NCI-H524 (cell line): ENCODE results near the gene SMC1B.
A peak's percentile ranks its signal among the peaks of the same experiment; 100 is the strongest.

Source experiments
- DNase-seq, 2 experiments: peaks; one replicate each; lab custom pipeline; 2025; lab: John Stamatoyannopoulos, UW

Gene SMC1B

DNA sequence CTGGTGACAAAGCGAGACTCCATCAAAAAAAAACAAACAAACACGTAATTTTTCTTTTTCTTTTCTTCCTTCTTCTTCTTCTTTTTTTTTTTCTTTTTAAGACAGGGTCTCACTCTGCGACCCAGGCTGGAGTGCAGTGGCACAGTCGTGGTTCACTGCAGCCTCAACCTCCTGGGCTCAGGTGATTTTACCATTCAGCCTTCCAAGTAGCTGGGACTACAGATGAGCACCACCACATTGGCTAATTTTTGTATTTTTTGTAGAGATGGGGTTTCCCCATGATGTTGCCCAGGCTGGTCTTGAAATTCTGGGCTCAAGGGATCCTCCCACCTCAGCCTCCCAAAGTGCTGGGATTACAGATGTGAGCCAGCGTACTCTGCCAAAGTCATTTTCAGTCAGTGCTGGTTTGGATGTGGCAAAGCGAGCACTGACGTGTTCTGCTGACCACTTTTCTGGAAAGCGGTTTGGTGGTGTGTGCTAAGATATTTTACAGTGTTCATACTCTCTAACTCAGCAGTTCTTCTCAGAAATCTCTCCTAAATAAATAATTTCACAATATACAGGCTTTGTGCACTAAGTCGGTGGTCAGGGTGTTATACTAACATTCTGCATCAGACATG is 92.9 kb downstream of the SMC1B start:
- no peak for DNase-seq

DNA sequence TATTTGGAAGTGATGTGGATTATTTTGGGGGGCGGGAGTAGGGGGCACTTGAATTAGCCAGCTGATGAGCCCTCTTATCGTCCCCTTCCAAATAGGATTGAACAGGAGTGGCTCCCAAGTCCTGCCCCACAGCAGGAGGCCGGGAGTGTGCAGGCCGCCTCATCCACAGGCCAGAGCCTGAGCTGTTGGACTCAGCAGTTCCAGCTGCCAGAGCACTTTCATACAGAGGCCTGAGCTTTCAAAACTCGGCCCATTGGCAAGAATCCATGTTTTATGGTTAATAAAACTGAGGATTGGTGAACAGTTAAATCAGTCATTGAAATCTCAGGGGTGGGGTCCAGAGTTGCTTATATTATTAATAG is 94.1 kb downstream of the SMC1B start:
- DNase-seq, result peak; percentile 20 to 75

DNA sequence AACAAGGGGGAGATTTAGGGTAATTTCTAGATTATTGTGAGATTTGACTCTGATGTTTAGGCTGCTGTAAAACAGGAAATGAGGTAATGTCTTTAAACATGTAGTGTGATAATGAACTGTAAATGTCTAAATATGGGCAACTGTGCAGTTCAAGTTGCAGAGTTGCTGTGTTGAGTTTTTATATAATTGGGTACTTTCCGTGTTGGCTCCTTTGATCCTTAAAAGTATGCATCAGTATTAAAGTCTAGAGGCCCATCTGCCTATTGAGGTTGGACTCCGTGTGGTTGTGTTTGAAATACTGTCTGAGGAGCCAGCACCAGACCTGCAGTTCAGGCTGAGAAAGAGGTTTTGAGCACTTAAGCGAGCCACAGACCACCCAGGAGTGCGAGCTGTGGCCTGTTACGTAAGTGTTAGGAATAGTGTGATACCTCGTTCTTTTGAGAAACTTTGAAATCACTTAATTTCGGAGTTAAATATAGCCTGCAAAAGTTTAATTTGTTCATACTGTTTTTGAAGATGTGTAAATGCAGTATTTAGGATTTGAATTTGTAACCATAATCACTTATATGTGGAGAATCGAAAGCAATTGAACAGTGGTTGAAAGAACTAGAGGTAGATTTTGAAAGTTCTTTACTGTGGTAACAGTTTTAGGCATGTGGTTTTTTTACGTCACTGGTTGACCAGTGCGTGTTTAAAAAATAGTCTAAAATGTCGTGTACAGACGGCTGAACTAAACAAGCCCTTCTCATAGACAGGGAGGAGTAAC is 94.7 kb downstream of the SMC1B start:
- DNase-seq, result peak in 1 of 2 experiments; percentile 15

DNA sequence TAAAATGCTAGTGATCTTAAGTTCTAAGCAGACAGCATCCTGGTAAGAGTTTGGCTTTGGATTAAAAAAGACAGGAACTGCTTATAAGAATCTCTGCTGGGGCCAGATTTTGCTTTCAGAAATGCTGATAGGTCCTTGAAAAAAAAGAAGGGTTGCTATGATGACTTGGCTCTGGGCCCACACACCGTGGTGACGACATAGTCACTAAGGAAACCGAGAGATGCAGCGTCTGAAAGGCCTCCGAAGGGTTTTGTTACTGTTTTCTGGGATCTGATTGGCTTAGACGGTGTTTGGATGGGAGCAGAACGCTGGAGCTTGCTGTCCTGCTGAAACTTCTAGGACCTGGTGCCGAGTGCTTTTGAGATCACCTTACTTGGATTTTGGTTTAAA is 95.2 kb downstream of the SMC1B start:
- DNase-seq, result peak; percentile 29 to 79

DNA sequence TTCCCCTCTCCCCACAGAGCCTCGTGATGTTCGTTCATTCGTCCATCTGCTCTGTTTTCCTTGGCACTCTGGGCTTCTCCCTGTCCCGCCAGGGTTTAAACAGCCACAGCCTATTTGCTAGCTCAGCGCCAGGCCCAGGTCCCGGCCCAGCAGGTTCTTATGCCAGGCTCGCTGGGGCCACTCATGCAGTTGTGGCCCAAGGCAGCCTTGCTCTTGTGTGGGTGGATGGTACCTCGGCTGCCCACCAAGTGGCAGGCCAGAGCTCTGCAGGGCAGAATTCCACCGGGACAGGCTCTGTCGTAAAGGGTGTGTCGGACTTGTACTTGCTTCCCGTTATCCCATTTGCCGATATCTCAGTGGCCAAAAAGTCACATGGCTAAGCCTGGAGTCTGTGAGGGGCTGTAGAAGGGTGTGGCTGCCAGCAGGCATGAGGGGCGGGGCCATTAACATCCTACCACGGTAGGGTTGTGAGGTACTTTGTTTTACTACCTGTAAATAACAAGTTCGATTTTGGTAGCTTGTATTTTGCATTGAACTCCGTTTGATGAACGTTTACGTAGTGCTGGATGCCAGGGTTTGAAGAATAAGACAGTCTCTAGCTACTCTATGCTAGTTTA is 95.7 kb downstream of the SMC1B start:
- DNase-seq, result peak; percentile 69 to 87

DNA sequence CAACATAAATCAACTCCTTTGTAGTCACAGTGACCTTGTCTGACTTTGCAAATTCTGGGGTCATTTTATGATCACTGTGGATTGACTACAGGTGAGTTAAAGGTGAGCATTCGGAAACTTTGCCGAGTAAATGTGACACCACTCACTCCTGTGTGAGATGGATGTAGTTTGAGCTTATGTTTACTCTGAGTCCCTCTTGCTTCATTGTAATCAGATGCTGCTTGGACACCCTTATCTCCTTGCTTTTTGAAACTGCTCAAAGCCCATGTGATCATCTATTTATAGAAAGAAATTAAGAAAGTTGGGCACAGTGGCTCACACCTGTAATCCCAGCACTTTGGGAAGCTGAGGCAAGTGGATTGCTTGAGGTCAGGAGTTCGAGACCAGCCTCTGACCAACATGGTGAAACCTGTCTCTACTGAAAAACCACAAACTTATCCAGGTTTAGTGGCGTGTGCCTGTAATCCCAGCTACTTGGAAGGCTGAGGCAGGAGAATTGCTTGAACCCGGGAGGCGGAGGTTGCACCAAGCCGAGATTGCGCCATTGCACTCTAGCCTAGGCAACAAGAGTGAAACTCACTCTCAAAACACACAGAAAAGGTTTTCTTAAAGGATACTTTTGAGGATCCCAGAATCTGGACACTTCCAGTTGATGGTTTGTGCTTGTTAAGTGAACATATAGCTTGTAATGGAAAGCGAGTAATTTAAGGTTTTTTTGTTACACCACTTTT is 96.4 kb downstream of the SMC1B start:
- DNase-seq, result no peak

DNA sequence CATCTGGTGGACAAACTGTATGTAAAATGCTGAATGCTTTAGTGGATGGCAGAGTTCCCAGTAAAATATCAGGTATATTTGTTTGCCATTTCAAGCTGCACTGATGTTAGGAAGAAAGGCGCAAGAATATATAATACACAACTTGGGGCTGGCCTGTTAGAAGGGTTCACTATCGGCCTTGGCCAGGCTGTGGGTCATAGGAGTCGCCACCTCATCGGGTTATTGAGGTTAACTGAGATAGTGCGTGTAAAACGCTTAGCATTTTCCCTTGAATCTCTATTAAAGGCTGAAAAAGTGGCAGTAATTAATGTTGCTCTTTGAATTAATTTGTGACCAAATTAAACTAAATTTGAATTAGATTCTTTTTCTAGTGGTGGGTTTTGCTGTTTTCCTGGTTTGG is 98.6 kb downstream of the SMC1B start:
- no peak for DNase-seq

DNA sequence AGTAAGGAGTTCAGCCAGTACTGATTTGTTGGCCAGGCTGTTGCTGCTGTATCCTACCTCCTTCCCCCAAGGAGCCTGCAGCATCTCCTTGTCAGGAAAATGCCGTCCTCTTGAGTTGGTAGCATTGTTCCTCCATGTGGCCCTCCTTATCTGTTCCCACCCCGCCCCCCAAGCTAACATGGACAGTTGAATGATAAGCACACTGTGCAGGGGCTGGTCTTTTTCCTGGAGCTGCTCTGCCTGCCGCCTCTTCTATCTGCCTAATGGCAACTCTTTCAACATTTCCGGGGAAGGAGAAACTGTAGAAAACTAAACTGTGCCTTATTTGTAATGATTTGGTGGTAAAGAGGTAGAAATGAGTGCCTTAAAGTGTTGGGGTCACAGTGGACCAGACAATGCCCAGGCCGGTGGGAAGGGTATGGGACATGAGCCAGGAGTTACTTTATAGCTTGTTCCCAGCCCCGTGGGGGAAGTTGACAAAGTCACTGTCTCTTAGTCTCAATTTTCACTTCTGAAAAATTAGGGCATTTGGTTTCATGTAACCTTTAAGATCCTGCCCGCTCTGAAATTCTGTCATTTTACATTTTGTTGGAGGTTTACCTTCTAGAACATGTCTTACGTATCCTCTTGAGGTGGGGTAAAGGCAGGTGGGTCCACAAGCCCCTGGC is 99.2 kb downstream of the SMC1B start:
- DNase-seq, result no peak

DNA sequence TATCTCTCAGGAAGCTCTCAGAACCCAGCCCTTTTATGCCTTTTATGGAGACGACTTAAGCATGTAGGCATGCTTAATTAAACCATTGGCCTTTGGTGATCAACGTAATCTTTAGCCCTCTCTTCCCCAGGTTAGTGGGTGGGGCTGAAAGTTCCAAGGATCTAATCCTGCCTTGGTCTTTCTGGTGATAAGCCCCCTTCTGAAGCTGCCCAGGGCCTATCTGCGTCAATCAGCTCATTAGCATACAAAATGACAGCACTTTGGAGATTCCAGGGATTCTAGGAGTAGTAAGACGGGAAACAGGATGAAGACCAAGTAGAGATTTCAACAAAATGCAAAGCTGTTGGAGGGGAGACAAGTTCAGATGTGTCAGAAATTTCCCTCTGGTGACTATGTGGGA is 100.5 kb downstream of the SMC1B start:
- DNase-seq, result no peak

DNA sequence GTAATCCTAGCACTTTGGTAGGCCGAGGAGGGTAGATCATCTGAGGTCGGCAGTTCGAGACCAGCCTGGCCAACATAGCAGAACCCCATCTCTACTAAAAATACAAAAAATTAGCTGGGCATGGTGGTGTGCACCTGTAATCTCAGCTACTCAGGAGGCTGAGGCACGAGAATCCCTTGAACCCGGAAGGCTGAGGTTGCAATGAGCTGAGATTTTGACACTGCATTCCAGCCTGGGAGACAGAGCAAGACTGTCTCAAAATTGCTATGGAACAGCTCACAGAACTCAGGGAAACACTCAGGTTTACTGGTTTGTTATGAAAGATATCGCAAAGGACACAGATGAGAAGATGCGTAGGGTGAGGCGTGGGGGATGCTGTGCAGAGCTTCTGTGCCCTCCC is 101.0 kb downstream of the SMC1B start:
- DNase-seq, result no peak

DNA sequence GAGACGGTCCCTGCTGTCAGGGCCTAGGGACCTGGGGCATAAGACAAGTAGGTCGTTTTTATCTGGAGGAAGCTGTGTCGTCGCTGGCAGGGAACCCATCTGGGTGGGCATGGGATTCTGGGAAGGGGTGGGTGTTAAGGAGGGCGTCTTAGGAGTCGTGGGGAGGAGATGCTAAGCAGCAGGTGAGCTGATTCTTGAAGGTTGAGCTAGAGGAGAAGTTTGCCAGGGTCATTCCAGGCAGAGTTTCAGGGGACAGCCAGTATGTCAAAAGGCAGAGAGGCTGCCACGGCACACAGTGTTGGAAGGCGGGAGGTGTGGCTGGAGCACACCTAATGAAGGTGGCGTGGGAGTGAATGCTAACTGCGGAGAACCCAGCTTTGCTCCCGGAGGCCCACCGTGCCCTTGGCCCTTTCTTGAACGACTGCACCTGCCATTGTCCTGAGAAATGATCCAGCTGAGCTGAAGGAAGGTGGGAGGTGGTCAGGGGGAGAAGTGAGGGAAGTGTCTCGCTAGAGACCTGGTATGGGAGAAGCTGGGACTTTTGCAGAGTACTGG is 102.3 kb downstream of the SMC1B start:
- no peak for DNase-seq

DNA sequence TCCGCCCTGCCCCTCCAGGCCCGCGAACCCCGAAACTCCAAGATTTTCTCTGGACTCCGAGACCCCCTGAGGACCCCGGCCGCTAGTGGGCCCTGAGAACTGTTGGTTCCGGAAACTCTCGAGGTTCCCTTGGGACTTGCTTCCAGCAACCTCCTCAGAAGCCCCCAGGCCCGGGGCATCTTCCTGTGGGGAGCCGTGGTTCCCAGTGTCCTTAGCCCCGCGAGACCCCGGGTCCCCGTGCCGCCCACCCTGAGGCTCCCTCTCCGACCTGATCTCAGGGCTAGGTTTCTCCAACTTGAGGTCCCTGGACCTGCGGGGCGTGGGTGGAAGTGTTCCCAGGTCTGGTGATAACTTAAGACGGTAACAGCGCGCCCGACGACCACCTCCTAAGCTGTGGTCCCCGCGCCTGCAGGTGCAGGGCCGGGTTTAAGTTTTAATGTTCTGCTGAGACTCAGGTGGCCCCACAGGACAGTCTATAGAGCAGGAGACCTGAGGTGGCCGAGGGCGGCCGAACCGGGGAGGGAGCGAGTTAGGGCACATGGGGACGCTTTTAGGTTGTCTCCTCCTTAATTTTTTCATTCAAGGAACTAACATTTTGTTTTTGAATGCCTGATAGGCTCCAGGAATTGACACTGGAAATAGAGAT is 102.9 kb downstream of the SMC1B start:
- DNase-seq, result peak in 1 of 2 experiments; percentile 29

DNA sequence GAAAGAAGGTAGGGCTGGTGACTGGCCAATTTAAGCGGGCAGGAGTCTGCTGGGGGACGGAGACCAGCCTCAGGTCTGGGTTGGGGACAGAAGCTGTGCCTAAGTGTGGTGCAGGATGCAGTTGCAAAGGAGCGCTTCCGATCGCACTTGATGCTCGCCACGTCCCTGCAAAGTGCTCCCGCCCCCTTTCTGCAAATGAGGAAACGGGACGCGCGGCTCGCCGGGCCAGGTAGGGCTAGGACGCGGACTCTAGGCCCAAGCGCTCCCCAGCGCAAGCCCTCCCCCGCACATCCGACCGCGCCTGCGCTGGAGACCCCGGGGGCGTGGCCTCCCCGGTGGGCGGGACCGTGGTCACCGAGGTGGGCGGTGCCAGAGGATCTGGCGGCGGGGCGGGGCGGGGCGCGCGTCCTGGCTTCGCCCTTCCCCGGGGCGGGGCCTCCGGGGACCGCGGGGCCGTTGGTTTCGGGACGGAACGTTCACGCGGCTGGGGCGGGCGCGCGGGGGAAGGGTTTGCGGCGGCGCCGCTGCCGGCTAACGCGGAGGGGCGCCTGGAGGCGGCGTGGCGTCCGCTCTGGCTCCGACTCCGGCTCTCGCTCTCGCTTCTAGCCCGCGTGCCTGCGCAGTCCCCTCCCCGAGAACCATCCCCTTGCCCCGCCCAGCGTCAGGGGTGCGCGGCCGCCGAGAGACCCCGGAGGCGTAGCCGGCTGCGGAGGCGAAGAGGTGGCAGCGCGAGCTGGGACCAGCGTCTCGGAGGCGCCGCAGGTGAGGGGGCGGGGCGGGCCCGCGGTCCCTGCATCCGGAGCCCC is 103.8 kb downstream of the SMC1B start, which contains the start of gene FAM118A:
TSS of gene FAM118A (plus strand) at position 513 of the 806 bp plus-strand sequence. CDS start 12,446 bp downstream, outside the sequence.
- peak; percentile 89 to 93 for DNase-seq

DNA sequence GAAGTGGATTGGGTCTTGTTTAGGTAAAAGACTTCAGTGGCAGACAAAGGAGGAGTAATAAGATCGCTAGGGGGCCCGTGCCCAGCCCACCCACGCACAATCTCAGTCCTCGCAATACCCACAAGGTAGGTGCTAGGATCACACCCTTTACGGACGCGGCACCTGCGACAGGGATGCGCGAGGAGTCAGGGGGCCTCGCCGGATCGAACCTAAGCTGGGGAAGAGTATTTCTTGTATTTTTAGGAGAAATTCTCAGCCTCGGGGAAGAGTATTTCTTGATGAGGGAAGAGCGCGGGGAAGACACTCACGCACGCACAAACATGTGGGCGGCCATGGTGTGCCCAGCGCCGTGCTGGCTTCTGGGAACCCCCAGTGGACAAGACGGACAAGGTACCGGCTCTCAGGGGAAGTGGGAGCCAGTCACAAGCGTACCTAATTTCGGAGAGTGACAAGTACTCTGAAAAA is 104.4 kb downstream of the SMC1B start:
- DNase-seq, result no peak

DNA sequence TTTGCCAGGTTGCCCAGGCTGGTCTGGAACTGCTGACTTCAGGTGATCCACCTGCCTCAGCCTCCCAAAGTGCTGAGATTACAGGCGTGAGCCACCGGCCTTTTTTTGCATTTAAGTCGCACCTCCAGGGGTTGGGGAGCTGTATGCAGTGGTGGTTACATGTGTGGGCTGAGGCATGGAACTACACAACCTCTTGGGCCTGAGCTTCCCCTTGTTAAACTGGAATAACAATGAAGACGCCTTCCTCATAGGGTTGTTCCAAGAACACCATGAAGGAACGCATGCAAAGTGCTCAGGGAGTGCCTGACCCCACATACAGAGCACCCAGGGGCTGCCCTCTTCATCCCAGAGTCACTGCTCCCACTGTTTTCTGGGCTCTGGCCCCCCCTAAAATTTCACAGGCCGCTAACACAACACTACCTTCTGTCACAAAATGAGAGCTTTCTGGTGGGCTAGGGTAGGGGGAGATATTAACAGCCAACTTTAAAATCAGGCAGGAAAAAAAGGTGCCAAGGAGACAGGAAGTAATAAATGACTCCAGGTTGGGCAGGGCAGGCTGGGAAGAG is 104.9 kb downstream of the SMC1B start:
- no peak for DNase-seq

DNA sequence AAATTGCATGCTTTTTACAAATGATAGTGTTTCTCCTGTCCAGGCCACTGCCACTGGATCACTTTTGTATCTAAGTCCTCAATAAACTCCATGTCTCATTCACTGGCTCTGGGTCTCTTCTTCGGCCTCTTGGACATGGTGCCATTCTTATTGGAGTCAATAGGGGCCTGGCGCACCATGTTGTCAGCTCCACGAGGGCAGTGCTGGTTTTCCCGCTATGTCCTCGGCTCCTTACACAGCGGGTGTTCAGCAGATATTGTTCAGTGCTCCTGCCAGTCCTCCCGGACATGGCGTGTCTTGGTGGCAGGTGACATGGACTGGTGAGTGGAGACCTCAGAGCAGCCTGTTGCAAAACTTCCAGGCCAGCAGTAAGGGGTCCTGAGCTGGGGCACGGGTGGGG is 107.3 kb downstream of the SMC1B start:
- DNase-seq, result no peak

DNA sequence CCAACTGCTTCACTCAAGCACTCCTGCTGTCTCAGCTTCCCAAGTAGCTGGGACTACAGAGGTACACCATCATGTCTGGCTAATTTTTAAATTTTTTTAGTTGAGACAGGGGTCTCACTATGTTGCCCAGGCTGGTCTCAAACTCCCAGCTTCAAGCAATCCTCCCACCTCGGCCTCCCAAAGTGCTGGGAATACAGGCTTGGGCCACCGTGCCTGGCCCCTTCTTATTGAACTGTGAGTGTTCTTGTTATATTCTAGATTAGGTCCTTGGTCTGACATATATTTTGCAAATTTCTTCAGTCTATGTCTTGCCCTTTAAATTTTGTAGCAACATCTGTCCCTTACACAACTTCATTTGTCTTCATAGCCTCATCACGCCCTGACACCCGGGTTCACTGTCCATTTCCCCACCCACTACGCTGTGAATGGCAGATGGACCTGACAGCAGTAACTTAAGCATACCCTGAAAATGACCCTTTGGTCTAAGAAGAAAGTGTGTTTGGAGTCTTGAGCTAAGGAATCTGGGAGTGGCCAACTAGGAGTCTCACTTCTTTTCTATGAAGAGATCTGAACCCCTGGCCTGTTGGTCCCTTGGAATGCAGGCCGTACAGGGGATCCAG is 107.8 kb downstream of the SMC1B start:
- DNase-seq, result no peak

DNA sequence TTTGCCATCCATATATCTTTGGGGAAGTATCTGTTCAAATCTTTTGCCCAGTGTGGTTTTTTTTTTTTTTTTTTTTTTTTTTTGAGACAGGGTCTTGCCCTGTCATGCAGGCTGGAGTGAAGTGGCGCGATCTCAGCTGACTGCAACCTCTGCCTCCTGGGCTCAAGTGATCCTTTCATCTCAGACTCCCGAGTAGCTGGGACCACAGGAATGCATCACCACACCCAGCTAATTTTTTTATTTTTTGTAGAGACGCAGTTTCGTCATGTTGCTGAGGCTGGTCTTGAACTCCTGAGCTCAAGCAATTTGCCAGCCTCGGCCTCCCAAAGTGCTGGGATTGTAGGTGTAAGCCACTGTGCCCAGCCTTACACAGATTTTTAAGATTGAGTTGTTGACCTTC is 108.4 kb downstream of the SMC1B start:
- DNase-seq, result no peak

DNA sequence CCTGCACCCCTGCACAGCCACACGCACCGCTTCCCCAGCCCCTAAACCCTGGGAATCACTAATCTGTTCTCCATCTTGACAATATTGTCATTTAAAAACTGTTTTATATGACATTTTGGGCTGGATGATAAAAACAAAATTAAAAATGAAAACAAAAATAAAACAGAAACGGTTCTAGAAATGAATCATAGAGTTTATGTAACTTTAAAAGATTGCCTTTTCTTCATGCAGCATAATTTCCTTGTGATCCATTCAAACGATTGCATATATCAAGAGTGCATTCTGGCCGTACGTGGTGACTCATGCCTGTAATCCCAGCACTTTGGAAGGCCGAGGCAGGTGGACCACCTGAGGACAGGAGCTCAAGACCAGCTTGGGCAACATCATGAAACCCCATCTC is 110.2 kb downstream of the SMC1B start:
- DNase-seq, result no peak
